Measurements from ENCODE around the gene ACY1. TPM values are rescaled to one million over a fixed set of nuclear protein-coding genes. Genes with fewer than 3 reads are reported as not detected.
A peak's percentile ranks its signal among the peaks of the same experiment; 100 is the strongest.

ACY1 gene
- total and polyA plus RNA-seq, 2 of the 13 experiments (the other 11 are each of a cell fraction or from before 2014, with no cell fraction given), result 113 to 162 TPM

DNA sequence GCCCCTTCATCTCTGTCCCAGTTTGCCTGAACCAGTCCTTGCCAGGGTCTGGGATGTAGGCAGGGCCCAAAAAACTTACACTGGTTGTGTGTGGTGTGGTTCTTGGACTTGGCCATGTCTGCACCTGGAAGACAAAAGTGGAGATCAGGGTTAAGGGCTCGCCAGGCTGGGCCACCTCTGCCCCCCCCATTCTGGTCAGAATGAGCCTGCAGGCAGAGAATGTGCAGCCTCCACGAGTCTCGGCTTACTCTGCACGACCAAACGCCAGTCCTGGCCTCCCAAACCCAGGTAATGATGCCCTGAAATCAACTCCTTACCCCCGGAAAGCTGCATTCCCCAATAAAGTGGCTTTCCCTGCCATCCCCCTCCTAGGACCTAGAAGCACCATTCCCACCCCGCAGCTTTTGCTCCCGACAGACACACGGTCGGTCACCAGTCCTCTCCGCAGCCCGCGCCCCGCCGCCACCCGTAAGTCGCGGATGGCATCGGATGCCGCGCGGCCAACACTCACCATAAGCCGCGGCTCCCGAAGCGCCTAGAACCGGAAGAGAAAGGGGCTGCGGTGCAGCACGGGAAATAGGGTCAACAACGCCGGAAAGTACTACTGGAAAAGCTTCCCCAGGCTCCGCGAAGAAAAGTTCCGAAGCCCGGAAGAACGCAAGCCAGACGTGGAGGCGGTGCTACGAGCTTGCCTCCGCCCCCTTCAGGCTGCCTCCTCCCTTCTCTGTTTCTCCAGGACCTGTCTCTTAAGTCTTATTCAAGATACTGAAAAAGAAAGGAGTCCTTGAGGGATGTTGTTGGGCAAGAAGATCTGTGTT, 12.2 kb downstream of the ACY1 start, which contains the start of gene RPL29 (continued):
- TF ChIP-seq, protein P1, sequence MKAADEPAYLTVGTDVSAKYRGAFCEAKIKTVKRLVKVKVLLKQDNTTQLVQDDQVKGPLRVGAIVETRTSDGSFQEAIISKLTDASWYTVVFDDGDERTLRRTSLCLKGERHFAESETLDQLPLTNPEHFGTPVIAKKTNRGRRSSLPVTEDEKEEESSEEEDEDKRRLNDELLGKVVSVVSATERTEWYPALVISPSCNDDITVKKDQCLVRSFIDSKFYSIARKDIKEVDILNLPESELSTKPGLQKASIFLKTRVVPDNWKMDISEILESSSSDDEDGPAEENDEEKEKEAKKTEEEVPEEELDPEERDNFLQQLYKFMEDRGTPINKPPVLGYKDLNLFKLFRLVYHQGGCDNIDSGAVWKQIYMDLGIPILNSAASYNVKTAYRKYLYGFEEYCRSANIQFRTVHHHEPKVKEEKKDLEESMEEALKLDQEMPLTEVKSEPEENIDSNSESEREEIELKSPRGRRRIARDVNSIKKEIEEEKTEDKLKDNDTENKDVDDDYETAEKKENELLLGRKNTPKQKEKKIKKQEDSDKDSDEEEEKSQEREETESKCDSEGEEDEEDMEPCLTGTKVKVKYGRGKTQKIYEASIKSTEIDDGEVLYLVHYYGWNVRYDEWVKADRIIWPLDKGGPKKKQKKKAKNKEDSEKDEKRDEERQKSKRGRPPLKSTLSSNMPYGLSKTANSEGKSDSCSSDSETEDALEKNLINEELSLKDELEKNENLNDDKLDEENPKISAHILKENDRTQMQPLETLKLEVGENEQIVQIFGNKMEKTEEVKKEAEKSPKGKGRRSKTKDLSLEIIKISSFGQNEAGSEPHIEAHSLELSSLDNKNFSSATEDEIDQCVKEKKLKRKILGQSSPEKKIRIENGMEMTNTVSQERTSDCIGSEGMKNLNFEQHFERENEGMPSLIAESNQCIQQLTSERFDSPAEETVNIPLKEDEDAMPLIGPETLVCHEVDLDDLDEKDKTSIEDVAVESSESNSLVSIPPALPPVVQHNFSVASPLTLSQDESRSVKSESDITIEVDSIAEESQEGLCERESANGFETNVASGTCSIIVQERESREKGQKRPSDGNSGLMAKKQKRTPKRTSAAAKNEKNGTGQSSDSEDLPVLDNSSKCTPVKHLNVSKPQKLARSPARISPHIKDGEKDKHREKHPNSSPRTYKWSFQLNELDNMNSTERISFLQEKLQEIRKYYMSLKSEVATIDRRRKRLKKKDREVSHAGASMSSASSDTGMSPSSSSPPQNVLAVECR (CRISPR knock-in tag; IDR thresholded peaks at IDR 0.05; ENCODE audit: borderline replicate concordance), result peak; percentile 94
- TF ChIP-seq ZKSCAN8 (CRISPR knock-in tag; IDR thresholded peaks at IDR 0.05; ENCODE audit: borderline replicate concordance), result peak; percentile 69
- TF ChIP-seq DNMT3B (CRISPR knock-in tag; conservative IDR thresholded peaks at IDR 0.05), result peak; percentile 89; the same call in 1 of the 2 replicates
- peak; percentile 82; the same call in 1 of the 2 replicates for TF ChIP-seq ZNF224 (CRISPR knock-in tag; IDR thresholded peaks at IDR 0.05)
- no peak for TF ChIP-seq PAF1 (CRISPR knock-in tag; IDR thresholded peaks at IDR 0.05)
- TF ChIP-seq JARID2 (CRISPR knock-in tag; IDR thresholded peaks at IDR 0.05; ENCODE audit: insufficient replicate concordance), result no peak
- TF ChIP-seq ZKSCAN5 (CRISPR knock-in tag; IDR thresholded peaks at IDR 0.05), result no peak
- TF ChIP-seq, protein P2, sequence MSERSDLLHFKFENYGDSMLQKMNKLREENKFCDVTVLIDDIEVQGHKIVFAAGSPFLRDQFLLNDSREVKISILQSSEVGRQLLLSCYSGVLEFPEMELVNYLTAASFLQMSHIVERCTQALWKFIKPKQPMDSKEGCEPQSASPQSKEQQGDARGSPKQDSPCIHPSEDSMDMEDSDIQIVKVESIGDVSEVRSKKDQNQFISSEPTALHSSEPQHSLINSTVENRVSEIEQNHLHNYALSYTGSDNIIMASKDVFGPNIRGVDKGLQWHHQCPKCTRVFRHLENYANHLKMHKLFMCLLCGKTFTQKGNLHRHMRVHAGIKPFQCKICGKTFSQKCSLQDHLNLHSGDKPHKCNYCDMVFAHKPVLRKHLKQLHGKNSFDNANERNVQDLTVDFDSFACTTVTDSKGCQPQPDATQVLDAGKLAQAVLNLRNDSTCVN (CRISPR knock-in tag; IDR thresholded peaks at IDR 0.05; ENCODE audit: borderline replicate concordance), result peak; percentile 93
- TF ChIP-seq, protein P3, sequence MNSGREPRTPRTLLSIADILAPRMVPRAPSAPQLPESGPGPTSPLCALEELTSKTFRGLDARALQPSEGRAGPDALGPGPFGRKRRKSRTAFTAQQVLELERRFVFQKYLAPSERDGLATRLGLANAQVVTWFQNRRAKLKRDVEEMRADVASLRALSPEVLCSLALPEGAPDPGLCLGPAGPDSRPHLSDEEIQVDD (CRISPR knock-in tag; IDR thresholded peaks at IDR 0.05; ENCODE audit: borderline replicate concordance), result peak; percentile 47; the same call in 1 of the 2 replicates
- peak; percentile 13; the same call in 1 of the 2 replicates for TF ChIP-seq SP5 (CRISPR knock-in tag; IDR thresholded peaks at IDR 0.05; ENCODE audit: borderline replicate concordance, low read depth)
- TF ChIP-seq POLR2G (IDR thresholded peaks at IDR 0.05; ENCODE audit: low read depth, low read length), result peak; percentile 99
- TF ChIP-seq KDM4B (CRISPR knock-in tag; IDR thresholded peaks at IDR 0.05), result peak; percentile 74; the same call in 1 of the 2 replicates
- peak; percentile 94 for TF ChIP-seq ERF (CRISPR knock-in tag; IDR thresholded peaks at IDR 0.05)
- peak; percentile 82 for TF ChIP-seq SIN3B (IDR thresholded peaks at IDR 0.05; ENCODE audit: low read length)
- peak; percentile 92 for TF ChIP-seq MIXL1 (CRISPR knock-in tag; IDR thresholded peaks at IDR 0.05)
- TF ChIP-seq ZNF589 (CRISPR knock-in tag; conservative IDR thresholded peaks at IDR 0.05), result peak; percentile 89
- peak; percentile 90 for TF ChIP-seq PHF8 (CRISPR knock-in tag; IDR thresholded peaks at IDR 0.05)
- TF ChIP-seq, protein P4, sequence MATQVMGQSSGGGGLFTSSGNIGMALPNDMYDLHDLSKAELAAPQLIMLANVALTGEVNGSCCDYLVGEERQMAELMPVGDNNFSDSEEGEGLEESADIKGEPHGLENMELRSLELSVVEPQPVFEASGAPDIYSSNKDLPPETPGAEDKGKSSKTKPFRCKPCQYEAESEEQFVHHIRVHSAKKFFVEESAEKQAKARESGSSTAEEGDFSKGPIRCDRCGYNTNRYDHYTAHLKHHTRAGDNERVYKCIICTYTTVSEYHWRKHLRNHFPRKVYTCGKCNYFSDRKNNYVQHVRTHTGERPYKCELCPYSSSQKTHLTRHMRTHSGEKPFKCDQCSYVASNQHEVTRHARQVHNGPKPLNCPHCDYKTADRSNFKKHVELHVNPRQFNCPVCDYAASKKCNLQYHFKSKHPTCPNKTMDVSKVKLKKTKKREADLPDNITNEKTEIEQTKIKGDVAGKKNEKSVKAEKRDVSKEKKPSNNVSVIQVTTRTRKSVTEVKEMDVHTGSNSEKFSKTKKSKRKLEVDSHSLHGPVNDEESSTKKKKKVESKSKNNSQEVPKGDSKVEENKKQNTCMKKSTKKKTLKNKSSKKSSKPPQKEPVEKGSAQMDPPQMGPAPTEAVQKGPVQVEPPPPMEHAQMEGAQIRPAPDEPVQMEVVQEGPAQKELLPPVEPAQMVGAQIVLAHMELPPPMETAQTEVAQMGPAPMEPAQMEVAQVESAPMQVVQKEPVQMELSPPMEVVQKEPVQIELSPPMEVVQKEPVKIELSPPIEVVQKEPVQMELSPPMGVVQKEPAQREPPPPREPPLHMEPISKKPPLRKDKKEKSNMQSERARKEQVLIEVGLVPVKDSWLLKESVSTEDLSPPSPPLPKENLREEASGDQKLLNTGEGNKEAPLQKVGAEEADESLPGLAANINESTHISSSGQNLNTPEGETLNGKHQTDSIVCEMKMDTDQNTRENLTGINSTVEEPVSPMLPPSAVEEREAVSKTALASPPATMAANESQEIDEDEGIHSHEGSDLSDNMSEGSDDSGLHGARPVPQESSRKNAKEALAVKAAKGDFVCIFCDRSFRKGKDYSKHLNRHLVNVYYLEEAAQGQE (IDR thresholded peaks at IDR 0.05; ENCODE audit: borderline replicate concordance in 1 of 2, low read depth in 1 of 2, low read length in 2 of 2), result peak in 1 of 2 experiments; percentile 70; a peak in 1 of 4 replicates
- no peak for TF ChIP-seq THYN1 (CRISPR knock-in tag; IDR thresholded peaks at IDR 0.05; ENCODE audit: borderline replicate concordance, low read depth)

All from HepG2 (cell line).